ENCODE results near the gene STX1A.
"Not testable (repeated sequence)": the region's sequence is repeated elsewhere in the genome, so short reads cannot be mapped to it uniquely, and the experiment has no call there.

STX1A gene

DNA sequence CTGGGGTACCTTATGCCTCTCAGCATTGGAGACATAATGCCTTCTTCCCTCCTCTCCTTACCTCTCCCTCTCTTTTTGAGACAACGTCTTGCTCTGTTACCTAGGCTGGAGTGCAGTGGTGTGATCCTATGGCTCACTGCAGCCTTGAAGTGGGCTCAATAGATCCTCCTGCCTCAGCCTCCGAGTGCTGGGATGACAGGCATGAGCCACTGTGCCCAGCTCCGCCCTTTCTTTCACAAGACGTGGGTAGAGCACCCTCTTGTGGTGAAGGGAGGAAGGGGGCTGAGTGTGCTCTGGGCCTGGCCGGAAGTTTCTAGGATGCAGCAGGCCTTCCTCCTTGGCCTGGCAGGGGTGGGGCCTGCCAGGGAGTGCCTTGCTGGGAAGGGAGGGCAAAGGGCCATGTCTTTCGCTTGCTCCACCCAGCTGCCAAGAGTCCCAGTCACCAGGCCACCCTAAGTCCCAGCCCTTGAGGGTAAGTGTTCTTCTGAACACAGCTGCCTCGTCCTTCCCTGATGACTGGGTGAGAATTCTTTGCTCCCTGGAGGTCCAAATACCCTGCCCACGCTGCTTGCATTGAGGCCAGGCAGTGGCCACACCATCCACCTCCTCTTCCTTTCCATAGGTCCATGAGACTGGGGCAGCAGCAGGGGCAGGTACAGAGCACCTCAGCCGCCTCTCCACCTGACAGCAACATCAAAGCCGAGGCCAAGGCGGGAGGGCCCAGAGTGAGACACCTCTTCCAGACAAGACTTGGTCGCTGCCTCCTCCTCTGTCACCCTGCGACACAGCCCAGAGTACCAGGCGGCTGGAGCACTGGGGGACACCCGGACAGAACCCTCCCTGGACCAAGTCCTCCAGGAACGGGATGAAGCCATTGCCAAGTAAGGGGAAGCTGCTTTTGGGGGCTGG lies 15.4 kb upstream of the STX1A start:
- DNase-seq, result peak; percentile 70

DNA sequence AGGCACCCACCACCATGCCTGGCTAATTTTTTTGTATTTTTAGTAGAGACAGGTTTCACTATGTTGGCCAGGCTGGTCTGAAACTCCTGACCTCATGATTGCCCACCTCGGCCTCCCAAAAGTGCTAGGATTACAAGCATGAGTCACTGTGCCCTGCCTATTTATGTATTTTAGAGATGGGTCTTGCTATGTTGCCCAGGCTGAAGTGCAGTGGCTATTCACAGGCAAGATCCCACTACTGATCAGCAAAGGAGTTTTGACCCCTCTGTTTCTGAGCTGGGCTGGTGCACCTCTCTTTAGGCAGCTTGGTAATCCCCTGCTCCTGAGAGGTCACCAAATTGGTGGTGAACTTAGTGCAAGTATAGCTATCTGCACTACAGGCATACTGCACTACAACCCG lies 12.9 kb upstream of the STX1A start:
- no peak for DNase-seq

DNA sequence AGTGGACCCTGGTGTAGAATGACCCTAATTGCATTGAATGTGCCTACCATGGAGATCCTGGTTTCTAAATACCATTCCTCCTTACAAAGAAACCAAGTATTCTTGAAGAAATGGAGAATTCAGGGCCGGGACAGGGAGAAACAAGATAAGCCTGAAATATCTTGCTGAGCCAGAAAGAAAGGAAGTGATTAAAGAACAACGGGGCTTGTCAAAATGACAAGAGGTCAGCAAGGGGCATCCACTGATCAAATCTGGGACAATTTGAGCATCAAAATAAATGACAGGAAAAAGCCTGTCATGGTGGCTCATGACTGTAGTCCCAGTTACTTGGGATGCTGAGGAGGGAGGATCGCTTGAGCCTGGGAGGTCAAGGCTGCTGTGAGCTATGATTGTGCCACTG lies 11.0 kb upstream of the STX1A start:
- no peak for DNase-seq

DNA sequence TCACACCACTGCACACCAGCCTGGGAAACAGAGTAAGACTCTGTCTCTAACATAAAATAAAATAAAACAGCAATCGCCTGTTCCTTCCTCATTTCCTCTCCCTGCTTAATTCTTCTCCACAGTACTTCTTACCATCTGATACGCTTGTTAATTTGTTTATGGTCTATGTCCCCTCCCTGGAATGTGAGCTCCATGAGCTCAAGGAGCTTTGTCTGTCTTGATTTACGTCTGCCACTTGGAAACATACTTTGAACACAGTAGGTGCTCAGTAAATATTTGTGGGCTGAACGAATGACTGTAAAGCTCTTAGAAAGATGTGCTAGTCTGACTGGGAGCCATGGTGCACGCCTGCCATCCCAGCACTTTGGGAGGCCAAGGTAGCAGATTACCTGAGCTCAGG lies 9.1 kb upstream of the STX1A start:
- no peak for DNase-seq

DNA sequence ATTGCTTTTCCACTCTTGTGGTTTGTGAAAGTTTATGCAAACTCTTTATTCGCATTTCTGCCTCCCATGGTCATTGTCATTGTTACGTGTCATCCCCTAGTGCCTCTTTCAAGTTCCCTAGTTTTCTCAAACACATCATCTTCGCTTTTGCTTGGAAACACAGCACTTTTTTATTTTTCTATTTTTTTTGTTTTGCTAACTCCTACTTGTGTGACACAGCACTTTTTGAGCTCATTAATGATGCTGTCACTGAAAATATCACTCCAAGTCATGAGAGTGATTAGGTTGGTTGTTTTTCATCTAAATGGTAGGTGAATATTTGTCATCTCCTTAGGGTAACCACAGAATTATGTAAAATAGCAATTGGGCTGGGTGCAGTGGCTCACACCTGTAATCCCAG lies 8.5 kb upstream of the STX1A start:
- no peak for DNase-seq

DNA sequence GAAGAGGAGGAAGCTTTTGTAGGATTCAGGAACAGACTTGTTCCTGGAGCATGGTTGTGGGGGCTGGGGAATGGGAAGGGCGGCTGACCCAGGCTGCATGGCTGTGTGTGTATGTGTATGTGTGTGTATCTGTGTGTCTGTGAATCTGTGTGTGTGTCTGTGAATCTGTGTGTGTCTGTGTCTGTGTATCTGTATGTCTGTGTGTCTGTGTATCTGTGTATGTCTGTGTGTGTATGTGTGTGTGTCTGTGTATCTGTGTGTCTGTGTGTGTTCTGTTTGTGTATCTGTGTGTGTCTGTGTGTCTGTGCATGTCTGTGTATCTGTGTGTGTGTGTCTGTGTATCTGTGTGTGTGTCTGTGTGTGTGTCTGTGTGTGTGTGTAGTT lies 6.6 kb upstream of the STX1A start:
- DNase-seq, result no peak

DNA sequence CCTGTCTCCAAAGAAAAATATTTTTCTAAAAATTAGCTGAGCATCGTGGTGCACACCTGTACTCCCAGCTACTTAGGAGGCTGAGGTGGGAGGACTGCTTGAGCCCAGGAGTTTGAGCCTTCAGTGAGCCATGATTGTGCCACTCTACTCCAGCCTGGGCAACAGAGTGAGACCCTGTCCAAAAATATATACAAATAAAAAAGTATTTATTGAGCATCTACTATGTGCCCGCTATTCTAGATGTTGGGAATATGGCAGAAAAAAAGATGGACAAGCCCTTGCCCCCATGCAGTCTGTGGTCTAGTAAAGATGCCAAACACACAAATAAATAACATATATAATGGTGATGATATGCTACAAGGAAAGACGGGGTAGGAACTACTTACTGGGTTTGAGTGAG lies 4.3 kb upstream of the STX1A start:
- DNase-seq, result no peak

DNA sequence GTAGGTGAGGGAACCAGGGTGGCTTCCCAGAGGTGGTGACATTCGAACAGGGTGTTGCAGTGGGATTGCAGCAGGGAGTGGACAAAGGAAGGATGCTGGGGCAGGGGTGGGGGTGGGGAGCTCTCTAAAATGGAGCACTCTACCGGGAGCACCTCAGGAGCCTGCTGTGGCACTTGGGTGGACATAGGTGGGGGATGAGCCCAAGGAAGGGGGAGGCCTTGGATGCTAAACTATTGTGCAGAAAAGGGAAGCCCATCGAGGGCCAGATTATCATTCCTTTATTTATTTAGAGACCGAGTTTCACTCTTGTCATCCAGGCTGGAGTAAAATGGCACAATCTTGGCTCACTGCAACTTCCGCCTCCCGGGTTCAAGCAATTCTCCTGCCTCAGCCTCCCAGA lies 3.3 kb upstream of the STX1A start:
- DNase-seq, result no peak

DNA sequence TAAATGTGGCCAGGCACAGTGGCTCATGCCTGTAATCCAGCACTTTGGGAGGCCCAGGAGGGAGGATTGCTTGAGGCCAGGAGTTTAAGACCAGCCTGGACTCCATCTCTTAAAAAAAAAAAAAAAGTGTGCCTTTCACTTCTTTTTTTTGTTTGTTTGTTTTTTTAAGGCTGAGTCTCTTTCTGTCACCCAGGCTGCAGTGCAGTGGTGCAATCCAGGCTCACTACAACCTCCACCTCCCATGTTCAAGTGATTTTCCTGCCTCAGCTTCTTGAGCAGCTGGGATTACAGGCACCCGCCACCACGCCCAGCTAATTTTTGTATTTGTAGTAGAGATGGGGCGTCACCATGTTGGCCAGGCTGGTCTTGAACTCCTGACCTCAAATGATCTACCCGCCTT lies 2.7 kb upstream of the STX1A start:
- DNase-seq, result not testable (repeated sequence)

DNA sequence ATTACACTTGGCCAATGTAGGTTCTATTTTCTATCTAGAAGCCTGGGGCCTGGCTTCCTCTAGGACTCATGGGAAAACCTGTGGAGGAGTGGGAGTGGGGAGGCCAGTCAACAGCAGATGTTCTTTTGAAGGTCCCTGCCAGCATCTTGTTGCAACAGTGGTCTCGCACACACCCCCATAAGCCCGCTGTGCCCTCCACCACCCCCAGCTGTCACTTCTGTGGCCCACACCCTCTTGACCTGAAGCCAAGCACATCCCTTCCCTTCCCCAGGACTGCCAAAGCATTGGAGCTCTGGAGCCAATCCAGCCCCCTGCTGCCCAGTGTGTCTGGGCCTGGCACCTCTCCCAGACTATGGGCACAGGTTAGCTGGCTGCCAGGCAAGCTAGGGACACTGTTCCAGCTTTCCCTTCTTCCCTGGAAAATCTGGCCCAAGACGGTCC lies 1.9 kb upstream of the STX1A start:
- DNase-seq, result no peak

DNA sequence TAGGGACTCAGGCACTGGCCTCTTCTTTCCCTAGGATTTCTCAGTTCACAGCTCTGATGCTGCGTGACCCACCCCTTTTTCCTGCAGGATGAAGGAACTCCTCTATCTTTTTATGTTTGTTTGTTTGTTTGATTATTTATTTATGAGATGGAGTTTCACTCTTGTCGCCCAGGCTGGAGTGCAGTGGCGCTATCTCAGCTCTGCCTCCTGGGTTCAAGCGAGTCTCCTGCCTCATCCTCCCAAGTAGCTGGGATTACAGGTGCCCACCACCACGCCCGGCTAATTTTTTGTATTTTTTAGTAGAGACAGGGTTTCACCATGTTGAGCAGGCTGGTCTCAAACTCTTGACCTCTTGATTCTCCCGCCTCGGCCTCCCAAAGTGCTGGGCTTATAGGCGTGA lies 974 bp upstream of the STX1A start:
- DNase-seq, result not testable (repeated sequence)

DNA sequence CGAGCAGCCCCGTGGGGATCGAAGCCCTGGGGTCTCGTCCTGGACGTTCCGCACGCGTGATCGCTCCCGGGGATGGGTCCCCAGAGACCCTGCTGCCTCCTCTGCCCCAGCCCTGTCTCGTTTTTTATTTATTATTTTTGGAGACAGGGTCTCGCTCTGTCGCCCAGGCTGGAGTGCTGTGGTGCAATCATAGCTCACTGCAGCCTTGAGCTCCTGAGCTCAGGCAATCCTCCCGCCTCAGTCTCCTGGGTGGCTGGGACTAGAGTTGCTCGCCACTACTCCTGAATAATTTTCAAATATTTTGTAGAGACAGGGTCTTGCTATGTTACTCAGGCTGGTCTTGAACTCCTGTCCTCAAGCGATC lies 319 bp upstream of the STX1A start:
- no peak for DNase-seq

DNA sequence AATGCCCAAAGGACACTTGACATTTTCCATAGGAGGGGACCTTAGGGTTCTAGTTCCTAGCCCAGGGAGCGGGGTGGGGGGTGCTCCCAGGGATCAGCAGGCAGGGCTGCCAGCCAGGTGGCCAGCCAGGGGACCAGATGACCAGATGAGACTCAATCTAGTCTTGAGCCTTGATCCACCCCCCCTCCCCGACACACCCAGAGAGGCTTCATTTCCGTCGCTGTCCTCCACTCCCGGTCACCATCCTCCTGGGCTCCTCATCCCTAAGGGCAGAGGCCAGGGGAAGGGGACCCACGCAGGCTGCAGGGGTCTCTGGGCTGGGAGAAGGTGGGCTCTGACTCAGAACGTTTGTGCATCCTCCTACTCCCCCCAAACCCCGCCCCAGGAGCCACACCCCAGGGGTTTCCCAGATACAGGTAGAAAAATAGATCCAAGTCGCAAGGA lies 1.0 kb downstream of the STX1A start:
- no peak for DNase-seq

DNA sequence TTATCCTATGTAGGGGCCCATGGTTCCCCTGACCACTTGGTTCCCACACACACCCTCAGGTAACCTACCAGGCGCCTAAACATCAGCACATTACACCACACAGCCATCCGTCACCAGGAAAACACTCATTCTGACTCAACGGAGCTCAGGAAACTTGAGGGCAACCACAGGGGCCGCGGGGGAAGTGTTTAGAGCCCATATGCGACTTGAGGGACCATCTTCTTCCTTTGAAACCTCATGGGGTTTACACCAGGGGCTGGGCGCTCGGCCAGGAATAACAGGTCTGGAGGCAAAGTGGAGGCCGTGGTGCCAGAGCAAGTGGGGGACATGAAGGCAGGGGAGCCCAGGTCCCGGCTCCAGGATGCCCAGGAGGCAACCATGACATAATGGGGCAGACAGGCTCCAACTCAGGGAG lies 1.5 kb downstream of the STX1A start:
- DNase-seq, result peak; percentile 39

DNA sequence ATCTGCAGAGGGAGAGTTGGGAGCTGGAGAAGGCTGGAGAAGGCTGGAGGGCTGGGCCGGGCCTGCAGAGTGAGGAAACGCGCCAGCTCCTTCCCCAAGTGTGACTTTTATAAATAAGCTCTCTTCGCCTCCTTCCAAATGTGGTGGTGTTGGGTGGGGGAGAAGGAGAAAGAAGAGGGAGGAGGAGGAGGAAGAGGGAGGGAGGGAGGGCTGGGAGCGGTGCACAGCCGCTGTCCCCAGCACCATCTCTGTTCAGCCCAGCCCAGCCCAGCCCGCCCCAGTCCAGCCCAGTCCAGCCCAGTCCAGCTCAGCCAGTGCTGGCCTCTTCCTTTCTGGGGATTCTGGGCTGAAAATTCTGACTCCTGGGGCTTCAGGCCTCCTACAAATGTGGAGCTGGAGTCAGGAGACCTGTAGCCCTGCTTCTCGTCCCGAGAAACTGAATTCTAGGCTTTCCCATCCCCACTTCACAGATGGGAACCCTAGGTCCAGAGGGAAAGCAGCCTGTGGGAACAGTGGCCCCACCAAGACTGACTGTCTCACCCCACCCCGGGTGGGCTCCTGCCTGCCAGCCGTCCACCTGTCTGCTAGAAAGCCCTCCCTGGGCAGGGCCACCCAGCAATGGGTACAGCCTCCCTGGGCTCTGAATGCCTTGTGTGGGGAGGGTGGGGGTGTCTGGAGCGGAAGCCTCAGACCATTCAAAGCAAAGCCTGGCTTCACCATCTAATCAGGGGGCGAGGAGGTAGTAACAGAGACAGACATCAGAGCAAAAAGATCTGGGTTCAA lies 2.3 kb downstream of the STX1A start:
- DNase-seq, result no peak

DNA sequence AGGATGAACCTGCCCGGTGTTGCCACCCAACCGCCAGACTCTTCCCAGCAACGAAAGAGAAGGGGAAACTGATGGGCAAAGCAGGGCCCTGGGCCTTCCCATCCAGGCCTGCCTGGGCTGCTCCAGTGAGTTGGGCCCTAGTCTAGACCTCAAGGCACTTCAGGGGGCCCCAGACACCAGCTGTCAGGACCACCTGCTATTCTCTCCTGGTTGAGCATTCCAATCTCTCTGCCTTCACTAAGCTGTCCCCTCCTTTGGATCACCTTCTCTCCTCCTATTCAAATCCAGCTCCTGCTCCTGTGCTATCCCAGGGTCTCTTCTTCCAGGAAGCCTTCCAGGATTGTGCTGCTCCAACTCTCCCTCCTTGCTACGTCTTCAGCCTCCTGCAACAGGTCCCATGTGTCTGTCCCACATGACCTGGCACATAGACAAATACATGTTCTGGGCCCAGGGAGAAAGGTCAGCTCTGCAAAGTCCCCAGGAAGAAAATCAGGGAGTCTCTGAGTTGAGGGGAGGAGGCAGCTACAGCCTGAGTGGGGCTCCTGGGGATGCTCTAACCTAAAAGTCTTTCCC lies 3.1 kb downstream of the STX1A start:
- no peak for DNase-seq

DNA sequence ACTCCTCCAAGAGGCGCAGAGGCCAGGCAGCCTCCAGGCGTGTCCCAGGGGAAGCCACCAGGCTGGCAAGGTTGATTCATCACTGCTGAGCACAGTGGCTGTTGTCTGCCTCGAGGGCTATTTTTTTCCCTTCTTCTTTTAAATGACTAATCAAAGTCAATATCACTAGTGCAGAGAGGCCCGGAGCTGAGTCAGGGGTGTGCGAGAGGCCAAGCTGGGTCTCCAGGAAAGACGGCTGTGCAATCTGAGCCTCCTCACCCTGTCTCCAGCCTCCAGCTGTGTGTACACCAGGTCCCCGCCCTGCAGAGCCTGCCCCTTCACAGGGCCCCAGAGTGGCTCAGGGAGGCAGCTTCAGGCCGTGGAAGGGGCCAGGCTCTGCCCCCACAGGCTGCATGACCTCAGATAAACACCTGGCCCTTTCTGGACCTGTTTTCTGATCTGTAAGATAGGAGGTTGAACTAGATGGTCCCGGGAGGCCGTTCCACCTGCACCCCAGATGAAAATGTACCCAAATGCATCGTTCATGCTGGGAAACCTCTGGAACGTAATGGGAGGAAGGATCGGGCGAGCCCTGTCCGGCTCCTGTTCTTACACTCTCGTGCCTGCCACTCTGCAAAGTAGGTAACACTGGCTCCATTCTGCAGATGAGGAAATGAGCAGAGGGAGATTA lies 3.7 kb downstream of the STX1A start:
- DNase-seq, result no peak

DNA sequence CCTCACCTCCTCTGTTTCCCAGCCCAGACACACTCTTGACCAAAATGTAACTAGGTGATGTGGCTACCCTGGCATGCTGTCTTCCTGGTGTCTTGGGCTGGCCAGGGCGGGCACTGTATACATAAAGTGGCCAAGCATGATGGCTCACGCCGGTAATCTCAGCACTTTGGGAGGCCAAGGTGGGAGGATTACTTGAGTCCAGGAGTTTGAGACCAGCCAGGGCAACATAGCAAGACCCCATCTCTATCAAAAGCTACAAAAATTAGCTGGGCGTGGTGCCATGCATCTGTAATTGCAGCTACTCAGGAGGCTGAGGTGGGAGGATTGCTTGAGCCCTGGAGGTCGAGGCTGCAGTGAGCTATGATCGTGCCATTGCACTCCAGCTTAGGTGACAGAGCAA lies 6.2 kb downstream of the STX1A start:
- not testable (repeated sequence) for DNase-seq

DNA sequence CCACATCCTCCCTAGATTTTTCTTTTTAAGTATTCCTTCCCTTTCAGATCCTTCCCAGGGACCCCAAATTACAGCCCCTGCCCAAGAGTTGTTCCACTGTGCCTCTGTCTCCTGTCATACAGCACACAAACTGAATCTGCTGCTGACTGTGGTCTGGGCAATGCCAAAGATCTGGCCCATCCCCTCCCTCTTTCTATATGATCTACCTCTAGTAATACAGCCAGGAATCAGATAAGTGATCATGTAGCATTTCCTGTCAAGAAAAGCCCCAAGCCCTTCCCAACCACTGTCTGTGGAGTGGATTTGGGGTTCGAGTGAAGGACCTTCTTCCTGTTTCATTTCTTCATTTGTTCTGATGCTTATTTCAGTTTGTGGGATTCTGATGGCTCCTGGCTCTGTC lies 6.7 kb downstream of the STX1A start:
- no peak for DNase-seq

DNA sequence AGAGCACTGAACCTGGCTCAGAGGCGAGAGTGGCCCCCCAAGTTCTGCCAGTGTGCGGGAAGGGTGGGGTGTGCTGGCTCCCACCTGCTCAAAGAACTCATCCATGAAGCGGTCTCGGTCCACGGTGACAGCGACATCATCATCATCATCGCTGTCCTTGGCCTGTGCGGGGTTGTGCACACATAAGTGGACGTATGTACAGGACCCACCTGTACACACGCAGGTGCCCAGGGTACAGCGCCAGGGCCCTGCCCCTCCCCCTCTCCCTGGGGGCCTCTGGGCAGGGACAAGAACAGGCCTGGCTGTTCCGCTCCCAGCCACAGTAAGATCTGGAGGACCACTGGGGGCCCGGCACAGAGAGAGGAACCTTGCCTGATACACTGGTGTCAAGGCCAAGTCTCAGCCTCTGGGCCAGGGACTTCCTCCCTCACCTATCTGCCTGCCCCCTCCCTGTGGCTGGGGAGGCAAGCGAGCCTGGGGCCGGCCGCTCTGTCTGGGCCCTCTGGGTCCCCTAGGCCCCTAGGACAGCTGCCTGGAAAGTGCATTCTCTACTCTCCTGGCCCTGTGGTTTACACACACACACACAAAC lies 10.4 kb downstream of the STX1A start:
- DNase-seq, result no peak

DNA sequence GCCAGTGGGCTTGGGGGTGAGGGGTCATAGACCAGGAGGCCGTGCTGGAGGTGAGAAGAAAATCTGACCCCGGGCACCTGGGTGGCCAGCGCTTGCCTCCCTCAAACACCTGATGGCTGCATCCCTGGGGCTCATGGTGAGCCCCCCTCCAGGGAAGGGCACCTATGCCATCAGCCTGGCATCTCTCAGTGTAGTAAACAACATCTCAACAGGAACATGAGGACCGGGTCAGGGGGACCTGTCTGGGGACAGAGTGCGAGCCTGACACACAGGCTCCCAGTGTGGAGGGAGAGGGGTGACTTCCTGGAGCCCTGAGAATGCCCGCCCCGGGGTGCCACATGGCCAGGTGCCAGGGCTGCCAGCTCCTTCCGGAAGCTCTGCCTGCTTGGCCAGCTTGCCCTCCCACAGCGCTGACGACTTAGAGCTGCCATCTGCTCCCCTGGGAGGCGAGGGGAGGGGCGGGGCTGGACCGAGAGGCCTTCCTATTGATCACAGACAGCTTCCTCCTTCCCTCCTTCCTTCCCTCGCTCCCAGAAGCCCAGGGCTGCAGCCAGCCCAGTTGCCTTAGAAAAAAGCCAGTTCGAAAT lies 12.3 kb downstream of the STX1A start:
- peak; percentile 21 for DNase-seq

Measured in effector CD8-positive, alpha-beta T cell (primary cell).